GOT3 (cell line): Measurements from ENCODE around the gene COL19A1.
"Not testable (repeated sequence)": the region's sequence is repeated elsewhere in the genome, so short reads cannot be mapped to it uniquely, and the experiment has no call there.

ENCODE experiments used
- DNase-seq: peaks from one replicate; lab custom pipeline; 2025; ENCODE audit warnings: mixed read lengths; lab: John Stamatoyannopoulos, UW

Gene COL19A1

GRCh38 chr6:69900869-69901268, 34.5 kb downstream of the COL19A1 start:
- no peak for DNase-seq

GRCh38 chr6:69901361-69901760, 35.0 kb downstream of the COL19A1 start:
- DNase-seq: no peak

GRCh38 chr6:69907981-69908498, 41.7 kb downstream of the COL19A1 start:
- no peak for DNase-seq

GRCh38 chr6:69913361-69913760, 47.0 kb downstream of the COL19A1 start:
- no peak for DNase-seq

GRCh38 chr6:69914015-69914485, 47.7 kb downstream of the COL19A1 start:
- no peak for DNase-seq

GRCh38 chr6:69915346-69915745, 49.0 kb downstream of the COL19A1 start:
- no peak for DNase-seq

- DNase-seq: no peak
Observed at GRCh38 chr6:69917834-69918233, 51.5 kb downstream of the COL19A1 start.

DNA sequence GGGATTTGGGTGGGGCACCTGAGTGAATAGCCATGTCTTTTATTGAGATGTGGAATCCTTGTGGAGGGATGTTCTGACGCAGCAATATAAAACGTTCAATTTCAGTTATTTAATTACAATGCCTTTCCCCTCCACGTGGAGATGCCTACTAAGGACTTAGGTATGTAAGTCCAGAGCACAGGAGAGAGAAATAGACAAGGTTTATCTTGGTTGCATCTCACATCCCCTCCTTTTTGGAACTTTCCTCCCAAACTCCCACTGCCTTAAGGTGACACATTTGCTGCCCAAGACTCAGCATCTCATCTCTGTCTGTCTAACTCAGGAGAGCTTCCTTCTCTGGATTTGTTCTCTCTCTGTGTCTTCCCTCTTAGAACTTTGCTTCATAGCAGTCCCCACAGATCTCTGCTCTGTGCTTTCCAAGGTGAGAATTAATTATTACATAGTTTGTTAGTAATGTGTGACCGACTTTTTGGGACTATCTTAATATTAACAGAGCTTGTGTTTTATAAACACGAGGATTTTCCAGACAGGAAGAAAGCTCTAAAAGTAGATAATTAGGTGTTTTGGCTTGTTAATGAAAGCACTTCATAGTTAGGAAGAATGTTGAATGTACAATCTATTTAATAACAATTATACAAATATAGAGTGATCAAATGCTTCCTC, 52.6 kb downstream of the COL19A1 start:
- DNase-seq: no peak

- not testable (repeated sequence) for DNase-seq
Observed at GRCh38 chr6:69921066-69921465, 54.7 kb downstream of the COL19A1 start.

GRCh38 chr6:69921611-69922010, 55.3 kb downstream of the COL19A1 start:
- not testable (repeated sequence) for DNase-seq

DNA sequence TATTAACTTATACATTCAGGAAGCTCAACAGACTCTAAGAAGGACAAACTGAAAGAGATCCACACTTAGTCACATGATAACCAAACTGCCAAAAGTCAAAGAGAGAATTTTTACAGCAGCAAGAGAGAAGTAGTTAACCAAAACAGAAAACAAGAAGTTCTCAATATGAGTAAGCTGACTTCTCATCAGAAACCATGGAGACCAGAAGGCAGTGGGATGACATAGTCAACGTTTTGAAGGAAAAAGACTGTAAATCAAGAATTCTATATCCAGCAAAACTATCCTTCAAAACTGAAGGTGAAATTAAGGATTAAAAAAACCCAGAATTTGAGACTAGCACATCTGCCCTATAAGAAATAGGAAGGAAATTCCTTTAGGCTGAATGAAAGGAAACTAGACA, 60.4 kb downstream of the COL19A1 start:
- DNase-seq: no peak

- DNase-seq: no peak
Observed at GRCh38 chr6:69933239-69933638, 66.9 kb downstream of the COL19A1 start.

DNA sequence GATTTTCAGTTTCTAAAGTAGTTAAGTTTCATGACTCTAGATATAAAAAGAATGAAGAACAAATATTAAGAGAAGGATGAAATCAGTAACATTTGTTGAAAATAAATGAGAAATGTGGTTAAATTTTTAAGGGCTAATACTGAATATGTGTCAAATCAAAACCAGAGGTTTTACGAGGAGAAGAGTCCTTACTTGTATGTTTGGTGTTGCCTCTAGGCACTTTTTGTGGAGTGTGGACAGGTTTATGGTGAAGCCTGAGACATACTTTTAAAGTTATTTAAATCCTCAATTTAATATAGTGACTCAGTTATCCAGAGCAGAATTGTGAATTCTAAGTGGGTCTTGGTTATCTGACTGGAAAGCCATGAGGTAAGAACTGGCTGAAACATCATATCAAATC, 68.7 kb downstream of the COL19A1 start:
- DNase-seq: no peak

DNA sequence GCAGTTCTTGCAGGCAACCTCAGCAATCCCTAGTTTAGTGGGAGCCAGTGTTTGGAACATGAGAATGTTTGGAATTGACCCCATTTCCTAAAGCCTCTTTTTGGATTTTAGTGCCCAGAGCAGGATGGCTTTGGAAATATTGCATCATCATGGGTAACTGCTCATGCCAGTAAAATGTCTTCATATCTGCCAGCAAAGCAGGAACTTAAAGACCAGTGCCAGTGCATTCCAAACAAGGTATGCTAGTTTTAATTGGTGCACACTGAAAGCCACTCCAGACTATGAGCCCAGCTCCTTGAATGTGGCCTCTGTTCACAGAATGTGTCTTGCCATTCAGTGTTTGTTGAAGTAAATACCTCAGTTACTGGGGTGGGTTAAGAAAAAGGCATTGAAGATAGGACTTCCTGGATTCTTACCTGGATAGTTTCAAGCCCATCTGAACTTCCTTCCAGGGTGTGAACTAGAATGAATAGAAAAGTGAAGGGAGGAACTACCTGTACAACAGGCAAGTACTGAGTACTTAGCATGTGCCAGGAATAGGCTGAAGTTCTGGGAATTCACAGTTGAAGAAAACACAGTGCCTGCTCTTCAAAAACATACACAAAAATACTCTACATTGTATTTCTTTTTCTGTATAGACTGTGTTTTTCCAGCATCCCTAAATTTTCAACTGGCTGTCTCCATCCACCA, 70.5 kb downstream of the COL19A1 start:
- no peak for DNase-seq

GRCh38 chr6:69937402-69938136, 71.2 kb downstream of the COL19A1 start:
- no peak for DNase-seq

GRCh38 chr6:69942485-69942884, 76.1 kb downstream of the COL19A1 start:
- no peak for DNase-seq

- no peak for DNase-seq
Observed at GRCh38 chr6:69945192-69945591, 78.8 kb downstream of the COL19A1 start.

GRCh38 chr6:69948479-69949114, 82.2 kb downstream of the COL19A1 start:
- no peak for DNase-seq

GRCh38 chr6:69953491-69953890, 87.1 kb downstream of the COL19A1 start:
- no peak for DNase-seq

- DNase-seq: no peak
Observed at GRCh38 chr6:69954733-69955132, 88.4 kb downstream of the COL19A1 start.

GRCh38 chr6:69957985-69958559, 91.7 kb downstream of the COL19A1 start:
- no peak for DNase-seq

DNA sequence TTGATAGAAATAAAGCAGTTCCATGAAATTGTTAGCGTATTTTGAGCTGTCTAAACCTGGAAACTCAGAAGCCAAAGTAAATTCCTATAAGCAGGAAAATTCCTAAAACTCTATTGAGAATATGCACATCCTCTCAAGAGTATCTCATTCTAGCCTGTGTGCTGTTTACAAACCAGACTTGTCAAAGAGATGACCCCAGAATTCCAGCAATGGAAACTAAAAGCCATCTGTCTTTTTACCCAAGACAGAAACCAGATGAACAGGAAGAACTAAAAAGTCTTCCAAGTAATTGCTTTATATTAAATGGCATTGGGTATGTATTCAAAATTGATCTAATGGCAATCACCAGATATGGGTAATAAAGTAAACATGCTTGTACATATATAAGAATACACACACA, 92.6 kb downstream of the COL19A1 start:
- no peak for DNase-seq
